ENCODE results near the gene NRCAM.
"Not testable (repeated sequence)": the region's sequence is repeated elsewhere in the genome, so short reads cannot be mapped to it uniquely, and the experiment has no call there.

NRCAM gene

DNA sequence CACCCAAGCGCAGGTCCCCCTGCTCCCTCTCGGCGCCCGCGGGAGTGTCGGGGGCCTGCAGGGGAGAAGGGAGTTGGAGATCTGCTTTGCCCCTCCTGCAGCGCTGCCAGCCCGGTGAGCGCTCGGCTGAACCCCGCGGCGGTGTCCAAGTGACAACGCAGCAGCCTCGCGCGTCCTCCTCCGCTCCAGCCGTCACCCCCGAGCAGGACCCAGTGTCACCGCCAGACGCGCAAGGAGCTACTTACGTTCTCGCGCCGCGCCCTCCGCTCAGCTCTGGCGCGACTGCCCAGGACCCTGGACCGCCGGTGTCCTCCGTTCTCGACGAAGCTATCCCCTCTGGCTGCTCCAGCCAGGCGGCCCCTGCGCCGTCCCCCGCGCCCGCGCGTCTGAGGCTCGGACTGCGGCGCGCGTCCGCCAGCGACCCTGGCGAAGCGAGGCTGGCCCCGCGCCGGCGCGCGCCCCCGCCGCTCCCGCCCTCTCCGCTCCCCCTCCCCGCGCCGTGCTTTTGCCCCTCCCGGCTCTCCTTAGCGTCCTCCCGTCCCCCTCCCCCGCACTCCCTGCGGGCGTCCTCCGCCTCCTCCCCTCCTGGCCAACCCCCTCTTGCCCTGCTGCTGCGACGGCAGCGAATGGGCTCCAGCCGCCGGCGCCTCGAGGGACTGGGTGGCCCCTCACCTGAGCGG lies at the start of gene NRCAM:
NRCAM (minus strand) TSS at position 439 of the 680 bp plus-strand sequence. CDS start 216,372 bp downstream, outside the sequence.
- Histone ChIP-seq H3K27me3 (ENCODE audit: insufficient read depth, low read depth, severe bottlenecking) (no peaks in the 10 kb centered on the region), H3K27ac (peak within 1 kb of the TSS; percentile 45), H3K4me3 (ENCODE audit: low read depth, low read length) (peak within 1 kb of the TSS; percentile 70), H3K9me3 (ENCODE audit: severe bottlenecking) (no peaks in the 10 kb centered on the region), H3K36me3 (no peaks in the 10 kb centered on the region)
- DNase-seq = peak; percentile 95
- TF ChIP-seq, protein P1, sequence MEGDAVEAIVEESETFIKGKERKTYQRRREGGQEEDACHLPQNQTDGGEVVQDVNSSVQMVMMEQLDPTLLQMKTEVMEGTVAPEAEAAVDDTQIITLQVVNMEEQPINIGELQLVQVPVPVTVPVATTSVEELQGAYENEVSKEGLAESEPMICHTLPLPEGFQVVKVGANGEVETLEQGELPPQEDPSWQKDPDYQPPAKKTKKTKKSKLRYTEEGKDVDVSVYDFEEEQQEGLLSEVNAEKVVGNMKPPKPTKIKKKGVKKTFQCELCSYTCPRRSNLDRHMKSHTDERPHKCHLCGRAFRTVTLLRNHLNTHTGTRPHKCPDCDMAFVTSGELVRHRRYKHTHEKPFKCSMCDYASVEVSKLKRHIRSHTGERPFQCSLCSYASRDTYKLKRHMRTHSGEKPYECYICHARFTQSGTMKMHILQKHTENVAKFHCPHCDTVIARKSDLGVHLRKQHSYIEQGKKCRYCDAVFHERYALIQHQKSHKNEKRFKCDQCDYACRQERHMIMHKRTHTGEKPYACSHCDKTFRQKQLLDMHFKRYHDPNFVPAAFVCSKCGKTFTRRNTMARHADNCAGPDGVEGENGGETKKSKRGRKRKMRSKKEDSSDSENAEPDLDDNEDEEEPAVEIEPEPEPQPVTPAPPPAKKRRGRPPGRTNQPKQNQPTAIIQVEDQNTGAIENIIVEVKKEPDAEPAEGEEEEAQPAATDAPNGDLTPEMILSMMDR (IDR thresholded peaks at IDR 0.05; ENCODE audit: low read depth, low read length) = no peak

DNA sequence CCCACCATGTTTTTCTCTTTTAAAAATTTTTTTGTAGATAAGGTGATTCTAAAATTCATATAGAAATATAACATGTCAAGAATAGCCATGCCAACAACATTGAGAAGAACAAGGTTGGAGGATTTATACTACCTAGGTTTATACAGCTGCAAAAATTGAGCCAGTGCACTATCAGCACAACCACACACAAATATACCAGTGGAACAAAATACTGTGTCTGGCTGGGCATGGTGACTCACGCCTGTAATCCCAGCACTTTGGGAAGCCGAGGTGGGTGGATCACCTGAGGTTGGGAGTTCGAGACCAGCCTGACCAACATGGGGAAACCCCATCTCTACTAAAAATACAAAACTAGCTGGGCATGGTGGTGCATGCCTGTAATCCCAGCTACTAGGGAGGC lies 48.3 kb upstream of the NRCAM start:
- H3K27ac ChIP-seq; H3K27me3 ChIP-seq (ENCODE audit: insufficient read depth, low read depth, severe bottlenecking); H3K9me3 ChIP-seq (ENCODE audit: severe bottlenecking); DNase-seq; H3K4me3 ChIP-seq (ENCODE audit: low read depth, low read length): not testable (repeated sequence)
- peaks cover 14% of the 10 kb centered on the region for H3K36me3 ChIP-seq

DNA sequence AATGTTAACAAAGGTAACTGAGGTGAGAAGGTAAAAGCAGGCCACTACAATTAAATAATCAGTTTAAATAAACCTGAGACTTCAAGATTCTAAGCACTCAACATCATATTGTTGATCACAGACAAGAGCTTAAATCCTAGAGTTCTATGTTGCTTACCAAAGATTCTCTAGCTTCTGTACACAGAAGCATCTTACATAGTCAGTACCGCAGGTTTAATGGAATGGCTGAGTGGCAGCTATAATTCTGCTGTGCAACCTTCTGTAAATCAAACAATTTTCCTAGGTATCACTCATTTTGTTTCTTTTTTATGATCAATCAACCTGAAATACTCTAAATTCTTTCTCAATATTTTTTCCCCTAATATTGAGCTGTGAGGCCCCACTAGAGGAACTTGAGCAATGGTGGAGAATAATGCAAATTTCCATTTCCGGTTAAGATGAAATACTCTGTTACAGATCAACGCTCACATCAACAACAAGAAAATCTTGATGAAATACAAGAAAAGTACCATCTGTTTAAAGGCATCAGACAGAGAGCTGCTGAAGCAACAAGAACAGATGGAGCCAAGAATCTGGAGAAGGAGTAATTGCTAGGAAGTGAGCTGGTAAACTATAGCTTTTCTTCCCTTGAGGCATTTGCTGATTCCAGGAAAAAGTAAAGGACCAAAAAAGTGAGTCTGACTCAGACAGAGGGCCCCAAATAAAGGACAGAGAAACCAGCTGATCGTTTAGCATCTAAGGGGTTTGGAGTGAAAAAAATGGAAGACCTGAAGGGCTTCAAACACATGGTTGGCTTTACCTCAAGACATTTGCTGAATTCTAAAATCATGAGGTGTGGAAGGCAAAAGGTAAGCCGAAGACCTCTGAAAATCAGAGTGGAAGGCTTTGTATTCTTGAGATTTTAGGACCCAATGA lies 47.1 kb upstream of the NRCAM start:
- no peaks in the 10 kb centered on the region for H3K9me3 ChIP-seq (ENCODE audit: severe bottlenecking)
- peaks cover 14% of the 10 kb centered on the region for H3K36me3 ChIP-seq
- no peaks in the 10 kb centered on the region for H3K27me3 ChIP-seq (ENCODE audit: insufficient read depth, low read depth, severe bottlenecking)
- H3K27ac ChIP-seq = peak overlapping the region; percentile 50
- no peak for DNase-seq
- TF ChIP-seq, protein P1 (IDR thresholded peaks at IDR 0.05; ENCODE audit: low read depth, low read length) = no peak
- no peak overlapping the region for H3K4me3 ChIP-seq (ENCODE audit: low read depth, low read length)

DNA sequence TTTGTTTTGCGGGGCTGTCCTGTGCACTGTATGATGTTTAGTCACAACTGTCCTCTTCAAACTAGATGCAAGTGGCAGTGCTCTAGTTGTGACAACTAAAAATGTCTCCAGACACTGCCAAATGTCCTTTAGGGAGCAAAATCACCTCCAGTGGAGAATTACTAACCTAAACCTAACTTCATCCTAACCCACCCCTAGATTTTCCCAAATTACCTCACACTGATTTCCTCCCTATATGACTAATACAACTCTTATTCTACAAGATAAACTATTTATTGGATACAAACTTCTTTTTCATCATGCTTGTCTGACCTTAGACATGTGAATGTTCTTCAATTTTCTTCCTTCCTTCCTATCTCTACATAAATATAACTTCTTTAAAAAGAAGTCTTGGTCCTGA lies 43.3 kb upstream of the NRCAM start:
- TF ChIP-seq, protein P1 (IDR thresholded peaks at IDR 0.05; ENCODE audit: low read depth, low read length) = no peak
- Histone ChIP-seq H3K36me3 (peaks cover 15% of the 10 kb centered on the region), H3K4me3 (ENCODE audit: low read depth, low read length) (no peak overlapping the region), H3K27me3 (ENCODE audit: insufficient read depth, low read depth, severe bottlenecking) (no peaks in the 10 kb centered on the region), H3K9me3 (ENCODE audit: severe bottlenecking) (no peaks in the 10 kb centered on the region), H3K27ac (no peak overlapping the region)
- no peak for DNase-seq

DNA sequence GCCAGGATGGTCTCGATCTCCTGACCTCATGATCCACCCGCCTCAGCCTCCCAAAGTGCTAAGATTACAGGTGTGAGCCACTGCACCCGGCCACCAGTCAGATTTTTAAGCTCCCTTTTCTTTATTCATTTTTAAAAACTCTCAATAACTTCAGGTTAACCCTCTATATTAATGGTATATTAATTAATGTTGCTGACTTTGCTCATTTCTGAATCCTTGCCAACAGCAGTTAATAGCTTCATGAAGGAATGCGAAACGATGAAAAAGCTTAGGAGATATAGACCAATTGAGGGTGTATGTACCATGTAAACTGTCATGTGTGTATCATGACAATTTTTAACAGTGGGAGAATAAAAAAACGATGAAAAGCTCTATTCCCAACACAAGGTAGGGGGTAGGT lies 42.2 kb upstream of the NRCAM start:
- Histone ChIP-seq H3K9me3 (ENCODE audit: severe bottlenecking) (no peaks in the 10 kb centered on the region), H3K27ac (no peak overlapping the region), H3K4me3 (ENCODE audit: low read depth, low read length) (no peak overlapping the region), H3K27me3 (ENCODE audit: insufficient read depth, low read depth, severe bottlenecking) (no peaks in the 10 kb centered on the region), H3K36me3 (peaks cover 20% of the 10 kb centered on the region)
- TF ChIP-seq, protein P1 (IDR thresholded peaks at IDR 0.05; ENCODE audit: low read depth, low read length) = no peak
- no peak for DNase-seq

DNA sequence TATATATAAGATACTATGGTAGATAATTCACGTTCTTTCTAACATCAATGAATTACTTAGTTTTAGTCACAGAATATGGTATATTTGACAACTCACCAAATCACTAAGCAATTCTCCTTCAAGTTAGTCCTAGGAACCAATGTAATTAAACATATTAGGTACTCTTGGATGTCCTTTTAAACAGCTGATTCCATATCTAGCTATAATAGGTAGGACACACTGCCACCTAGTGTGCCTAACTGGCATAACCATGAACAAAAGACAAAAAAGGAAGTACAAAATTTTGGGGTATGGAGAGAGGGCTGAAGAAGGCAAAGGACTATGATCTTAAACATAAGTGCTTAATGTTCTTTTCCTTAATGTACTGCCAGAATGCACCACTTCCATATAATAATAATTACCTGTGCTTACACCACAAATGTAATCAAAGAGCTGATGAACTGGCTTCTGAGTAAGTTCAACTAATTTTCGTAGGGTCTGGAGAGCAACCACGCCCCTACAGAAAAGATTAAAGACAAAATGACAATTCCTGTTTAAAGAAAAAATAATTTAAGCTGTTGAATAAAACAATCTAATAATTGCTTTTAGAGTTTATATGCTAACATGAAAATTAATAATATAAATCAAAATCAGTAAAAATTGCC lies 41.0 kb upstream of the NRCAM start:
- Histone ChIP-seq H3K9me3 (ENCODE audit: severe bottlenecking) (no peaks in the 10 kb centered on the region), H3K27ac (no peak overlapping the region), H3K36me3 (peaks cover 20% of the 10 kb centered on the region), H3K27me3 (ENCODE audit: insufficient read depth, low read depth, severe bottlenecking) (no peaks in the 10 kb centered on the region), H3K4me3 (ENCODE audit: low read depth, low read length) (no peak overlapping the region)
- peak; percentile 45 for DNase-seq
- TF ChIP-seq, protein P1 (IDR thresholded peaks at IDR 0.05; ENCODE audit: low read depth, low read length) = peak; percentile 42

Data from WERI-Rb-1 (cell line).